Gastroesophageal sphincter (tissue), 4 donors: Measurements from ENCODE around the gene SOX13. TPM values are rescaled to one million over a fixed set of nuclear protein-coding genes. Genes with fewer than 3 reads are reported as not detected.

Experiments used
- ATAC-seq: fragments of 150-250 bp; one replicate; pipeline ENCODE4 v1.9.1; 2016; ENCODE audit warnings: mild to moderate bottlenecking, moderate library complexity
- H3K27ac ChIP-seq, 4 donors: fragments of 200-600 bp; sonication (generic) in 3 of 4; 1 replicate in 3 of 4; 2 replicates in 1 of 4; pipeline ENCODE4 v1.5.1; 2016 to 2019
- H3K27me3 ChIP-seq: fragments of 200-600 bp; sonication (generic); one replicate; pipeline ENCODE4 v1.5.1; 2019
- H3K36me3 ChIP-seq, 2 donors: fragments of 200-600 bp; sonication (generic); one replicate each; pipeline ENCODE4 v1.5.1; 2019; ENCODE audit warnings: control low read depth in 1 of 2
- H3K4me1 ChIP-seq, 3 donors: fragments of 200-600 bp; sonication (generic); 1 replicate in 2 of 3; 2 replicates in 1 of 3; pipeline ENCODE4 v1.5.1; 2016 to 2019; ENCODE audit warnings: control low read depth in 2 of 3
- H3K4me3 ChIP-seq, 2 donors: fragments of 200-600 bp; sonication (generic); one replicate each; pipeline ENCODE4 v1.5.1; 2019; ENCODE audit warnings: mild to moderate bottlenecking in 1 of 2, moderate library complexity in 1 of 2
- H3K9me3 ChIP-seq, 3 donors: fragments of 200-600 bp; sonication (generic); one replicate each; pipeline ENCODE4 v1.5.1; 2017 to 2019; ENCODE audit warnings: control low read depth in 2 of 3
- CTCF ChIP-seq, 4 experiments: fragments of 200-600 bp in 2 of 4; fragments of 450-650 bp in 2 of 4; sonication (generic) in 1 of 4; IDR thresholded peaks; one replicate each; pipeline ENCODE4 v1.5.1; 2017 to 2019; ENCODE audit warnings: antibody characterized with exemption in 4 of 4, mild to moderate bottlenecking in 2 of 4, moderate library complexity in 2 of 4
- EP300 ChIP-seq: sonication (generic); formaldehyde crosslinking; IDR thresholded peaks from one replicate; pipeline ENCODE4 v1.6.1; 2017; ENCODE audit warnings: antibody characterized with exemption, mild to moderate bottlenecking
- POLR2A ChIP-seq, 2 donors: fragments of 450-650 bp; IDR thresholded peaks; one replicate each; pipeline ENCODE4 v1.6.1; 2017; ENCODE audit warnings: antibody characterized with exemption in 2 of 2, mild to moderate bottlenecking in 2 of 2, moderate library complexity in 1 of 2
- POLR2AphosphoS5 ChIP-seq: sonication (generic); formaldehyde crosslinking; IDR thresholded peaks from one replicate; pipeline ENCODE4 v1.6.1; 2017; ENCODE audit warnings: antibody characterized with exemption
- WGBS, 2 donors: methylation state at CpG; one replicate each; pipeline ENCODE4 v1.1.5; 2018; ENCODE audit warnings: low coverage in 1 of 2; 5-methylcytosine and 5-hydroxymethylcytosine counted together
- total RNA-seq, 4 donors: library from RNA; depleted of rRNA; stranded (reverse); fragments of >200 nt; gene quantifications; one replicate each; pipeline ENCODE4 v1.1.0, GENCODE V29; 2016

The SOX13 gene
- total RNA-seq, 4 donors from 2014 or later = 15.3 to 20.4 (median 17.3) TPM

GRCh38 chr1:204113896-204114295 lies 41.0 kb downstream of the SOX13 start:
- WGBS, 2 donors = 50% methylated on average over 1 of the region's 1 CpG; no CpG with 5 or more reads in 1 of the 2 donors
- Histone ChIP-seq H3K27ac (peak overlapping the region in 1 of 4 donors; percentile 2), H3K4me3 (no peak overlapping the region), H3K27me3 (no peaks in the 10 kb centered on the region), H3K4me1 (peaks cover 0 to 16% (median 0%) of the 10 kb centered on the region in 3 donors), H3K9me3 (no peaks in the 10 kb centered on the region), H3K36me3 (peaks cover 0 to 39% of the 10 kb centered on the region in 2 donors)
- TF ChIP-seq POLR2A (IDR thresholded peaks at IDR 0.05) (no peak), POLR2AphosphoS5 (no peak), EP300 (no peak), CTCF (IDR thresholded peaks at IDR 0.05) (no peak)
- ATAC-seq = peak; percentile 30

GRCh38 chr1:204114606-204115005 lies 41.7 kb downstream of the SOX13 start:
- Histone ChIP-seq H3K9me3 (no peaks in the 10 kb centered on the region), H3K27ac (peak overlapping the region in 1 of 4 donors; percentile 2), H3K36me3 (peaks cover 0 to 46% of the 10 kb centered on the region in 2 donors), H3K27me3 (no peaks in the 10 kb centered on the region), H3K4me3 (no peak overlapping the region), H3K4me1 (peaks cover 0 to 10% (median 0%) of the 10 kb centered on the region in 3 donors)
- whole genome bisulfite sequencing, 2 donors = 93 to 96% methylated on average over 2 to 4 of the region's 4 CpGs
- ATAC-seq = no peak
- no peak for TF ChIP-seq EP300
- no peak for TF ChIP-seq CTCF (IDR thresholded peaks at IDR 0.05)
- no peak for TF ChIP-seq POLR2AphosphoS5
- no peak for TF ChIP-seq POLR2A (IDR thresholded peaks at IDR 0.05)

- no peaks in the 10 kb centered on the region for H3K27me3 ChIP-seq
- no peak for ATAC-seq
- peaks cover 0 to 50% of the 10 kb centered on the region in 2 donors for H3K36me3 ChIP-seq
- no peaks in the 10 kb centered on the region for H3K9me3 ChIP-seq
- 60 to 69% methylated on average over 1 to 3 of the region's 4 CpGs for WGBS, 2 donors
- H3K27ac ChIP-seq = no peak overlapping the region
- H3K4me3 ChIP-seq = no peak overlapping the region
- peaks cover 0 to 10% (median 0%) of the 10 kb centered on the region in 3 donors for H3K4me1 ChIP-seq
- TF ChIP-seq POLR2AphosphoS5 (no peak), CTCF (IDR thresholded peaks at IDR 0.05) (no peak), POLR2A (IDR thresholded peaks at IDR 0.05) (no peak), EP300 (no peak)
These were observed 42.2 kb downstream of the SOX13 start for GRCh38 chr1:204115116-204115515.

- Histone ChIP-seq H3K36me3 (peaks cover 0 to 62% of the 10 kb centered on the region in 2 donors), H3K27ac (no peak overlapping the region), H3K27me3 (no peaks in the 10 kb centered on the region), H3K9me3 (no peaks in the 10 kb centered on the region), H3K4me1 (peaks cover 0 to 10% (median 0%) of the 10 kb centered on the region in 3 donors), H3K4me3 (no peak overlapping the region)
- WGBS, 2 donors = no CpG with 5 or more reads among the region's 4 CpGs
- TF ChIP-seq POLR2A (IDR thresholded peaks at IDR 0.05) (no peak), POLR2AphosphoS5 (no peak), CTCF (IDR thresholded peaks at IDR 0.05) (no peak), EP300 (no peak)
- no peak for ATAC-seq
These were observed 43.6 kb downstream of the SOX13 start for GRCh38 chr1:204116539-204116938.

GRCh38 chr1:204121840-204122555 lies 49.1 kb downstream of the SOX13 start:
- no peak for ATAC-seq
- H3K27me3 ChIP-seq = no peaks in the 10 kb centered on the region
- 75% methylated on average over 9 of the region's 17 CpGs; no CpG with 5 or more reads in 1 of the 2 donors for WGBS, 2 donors
- no peaks in the 10 kb centered on the region for H3K9me3 ChIP-seq
- H3K27ac ChIP-seq = no peak overlapping the region
- TF ChIP-seq POLR2AphosphoS5 (no peak), EP300 (no peak), CTCF (IDR thresholded peaks at IDR 0.05) (no peak), POLR2A (IDR thresholded peaks at IDR 0.05) (no peak)
- peaks cover 0 to 88% of the 10 kb centered on the region in 2 donors for H3K36me3 ChIP-seq
- peaks cover 0 to 12% (median 3%) of the 10 kb centered on the region in 3 donors for H3K4me1 ChIP-seq
- no peak overlapping the region for H3K4me3 ChIP-seq
